GM23248 (cell line): ENCODE measurements around the gene AMBRA1.

Experiments used
- EZH2 ChIP-seq: fragments of 200-600 bp; sonication (generic); IDR thresholded peaks from 2 replicates; pipeline ENCODE4 v1.6.1; 2018; ENCODE audit warnings: antibody characterized with exemption, mild to moderate bottlenecking; ENCODE audit not compliant: insufficient read depth, poor library complexity, severe bottlenecking
- EZH2phosphoT487 ChIP-seq: fragments of 200-600 bp; sonication (generic); IDR thresholded peaks from 2 replicates; pipeline ENCODE4 v1.6.1; 2018; ENCODE audit warnings: antibody characterized with exemption, moderate library complexity, mild to moderate bottlenecking, low read depth; ENCODE audit not compliant: insufficient read depth

DNA sequence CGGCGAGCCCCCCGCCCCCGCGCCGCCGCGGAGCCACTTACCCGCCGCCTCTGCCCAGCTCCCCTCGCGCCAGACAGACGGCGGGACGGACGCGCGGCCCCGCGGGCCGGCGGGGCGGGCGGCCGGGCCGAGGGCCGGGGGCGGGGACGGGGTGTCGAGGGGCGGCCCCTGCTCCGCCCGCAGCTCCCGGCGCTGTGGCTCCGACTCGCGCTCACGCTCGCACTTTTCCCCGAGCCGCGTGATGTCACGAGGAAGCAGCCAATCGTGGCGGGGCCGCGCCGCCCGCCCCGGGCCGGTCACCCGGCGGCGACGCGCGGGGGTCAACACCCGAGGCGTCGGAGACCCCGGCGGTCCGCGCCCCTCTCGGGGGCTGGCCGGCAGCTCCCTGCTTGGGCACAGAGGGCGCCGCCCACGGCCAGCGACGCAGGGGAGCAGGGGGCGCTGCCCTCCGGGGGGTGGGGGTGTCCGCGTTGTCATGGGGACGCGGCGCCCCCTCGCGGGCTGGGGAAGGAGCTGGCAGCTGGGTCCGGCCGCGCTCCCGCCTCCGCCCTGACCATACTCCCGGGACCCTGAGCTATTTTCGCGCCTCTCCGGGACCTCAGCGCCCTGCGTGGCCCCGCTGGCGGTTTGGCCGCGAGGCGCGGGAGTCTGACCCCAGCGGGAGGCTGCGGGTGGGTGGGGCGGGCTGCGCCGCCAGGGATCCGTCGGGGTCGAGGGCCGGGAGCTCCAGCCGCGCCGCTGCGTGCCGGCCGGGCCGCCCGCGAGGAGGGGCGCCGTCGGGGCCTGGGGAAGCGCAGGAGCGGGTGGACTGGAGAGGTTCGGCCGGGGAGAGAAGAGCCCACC, 202.0 kb downstream of the AMBRA1 start, which contains the start of gene CHRM4:
- no peak for TF ChIP-seq EZH2
- no peak for TF ChIP-seq EZH2phosphoT487
